Body of pancreas (tissue), 4 donors: ENCODE results near the gene HS3ST5. TPM values are rescaled to one million over a fixed set of nuclear protein-coding genes. Genes with fewer than 3 reads are reported as not detected.

ENCODE experiments used
- ATAC-seq: fragments of 150-250 bp; one replicate; pipeline ENCODE4 v1.9.1; 2016
- DNase-seq, 4 donors: peaks; one replicate each; pipeline ENCODE4 v3.0.0-alpha.2; 2019
- H3K27ac ChIP-seq, 4 donors: fragments of 200-600 bp; sonication (generic); 1 replicate in 3 of 4; 2 replicates in 1 of 4; pipeline versions ENCODE4 v1.5.1 to v1.6.1; 2016 to 2019; ENCODE audit warnings: mild to moderate bottlenecking in 1 of 4, mixed read lengths in 1 of 4, moderate library complexity in 1 of 4
- H3K27me3 ChIP-seq, 2 donors: fragments of 200-600 bp; sonication (generic); one replicate each; pipeline ENCODE4 v1.6.0; 2016; ENCODE audit warnings: mild to moderate bottlenecking in 1 of 2
- H3K36me3 ChIP-seq, 2 donors: fragments of 200-600 bp; sonication (generic); replicated peaks in 1 of 2; 2 replicates each; pipeline ENCODE4 v1.5.1; 2016; ENCODE audit warnings: low read depth in 2 of 2; ENCODE audit not compliant: insufficient read depth in 1 of 2
- H3K4me1 ChIP-seq: fragments of 200-600 bp; sonication (generic); one replicate; pipeline ENCODE4 v1.6.0; 2016
- H3K4me3 ChIP-seq, 2 donors: fragments of 200-600 bp; sonication (generic); 1 replicate in 1 of 2; 2 replicates in 1 of 2; pipeline ENCODE4 v1.5.1; 2016 to 2019
- H3K9me3 ChIP-seq, 3 donors: fragments of 200-600 bp; sonication (generic); 1 replicate in 2 of 3; 2 replicates in 1 of 3; pipeline ENCODE4 v1.5.1; 2016
- POLR2A ChIP-seq, 3 donors: fragments of 450-650 bp; IDR thresholded peaks; one replicate each; pipeline ENCODE4 v1.6.1; 2016; ENCODE audit warnings: antibody characterized with exemption in 3 of 3, mild to moderate bottlenecking in 2 of 3
- WGBS, 2 donors: methylation state at CpG; one replicate each; pipeline ENCODE4 v1.1.5; 2017; 5-methylcytosine and 5-hydroxymethylcytosine counted together
- intact Hi-C: fragments of 100-400 bp; cut with DNase I; formaldehyde crosslinking; loops from one replicate; pipeline ENCODE4 v1.15.1; 2023
- total RNA-seq, 2 donors: library from RNA; depleted of rRNA; stranded (reverse); fragments of >200 nt; gene quantifications; one replicate each; pipeline ENCODE4 v1.1.0, GENCODE V29; 2016
- TF ChIP-seq, protein P1 (sequence below), 7 experiments: fragments of 450-650 bp in 4 of 7; fragments of 200-600 bp in 3 of 7; sonication (generic) in 3 of 7; IDR thresholded peaks; one replicate each; pipeline ENCODE4 v1.5.1; 2016 to 2019; ENCODE audit warnings: antibody characterized with exemption in 7 of 7

The HS3ST5 gene
- total RNA-seq, 2 donors from 2014 or later = 0.26 TPM; not detected in 1

DNA sequence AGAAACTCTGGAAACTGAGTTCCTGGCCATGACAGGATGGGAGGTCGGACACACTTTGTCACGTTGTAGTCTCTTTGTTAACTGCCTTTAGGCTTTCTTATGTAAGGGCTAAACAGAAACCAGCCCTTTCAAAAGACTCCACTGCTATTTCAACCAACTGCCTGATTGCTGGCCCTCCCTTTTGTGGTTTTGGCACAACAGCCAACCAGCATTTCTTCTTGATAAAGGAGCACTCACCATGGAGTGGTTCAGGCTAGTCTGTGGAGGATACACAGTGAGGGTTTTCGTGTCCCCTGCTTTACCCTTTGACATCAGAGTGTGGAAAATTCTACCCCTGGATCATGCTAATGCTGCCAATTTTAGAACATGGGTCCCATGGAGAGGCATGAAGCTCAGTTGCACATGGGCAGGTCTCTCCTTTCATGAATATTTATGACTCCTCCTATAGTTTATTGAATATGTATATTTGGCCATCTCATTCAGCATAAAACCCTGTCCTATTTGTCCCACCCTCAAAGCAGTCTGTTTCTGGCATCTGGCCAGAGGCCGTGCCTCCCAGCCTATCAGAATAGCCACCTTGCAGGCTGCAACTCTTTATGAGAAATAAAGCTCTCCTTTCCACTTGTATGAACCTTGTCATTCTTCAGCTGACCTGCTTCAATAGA is 148.3 kb downstream of the HS3ST5 start:
- no peaks in the 10 kb centered on the region for H3K36me3 ChIP-seq
- ATAC-seq (no peak), DNase-seq (peak in 1 of 4 donors; percentile 4)
- H3K4me3 ChIP-seq = no peak overlapping the region
- intact Hi-C loops = no loop called here
- no peaks in the 10 kb centered on the region for H3K9me3 ChIP-seq
- H3K27ac ChIP-seq = no peak overlapping the region
- H3K4me1 ChIP-seq = no peaks in the 10 kb centered on the region
- H3K27me3 ChIP-seq = no peaks in the 10 kb centered on the region
- TF ChIP-seq POLR2A (IDR thresholded peaks at IDR 0.05) = no peak
- TF ChIP-seq, protein P1, sequence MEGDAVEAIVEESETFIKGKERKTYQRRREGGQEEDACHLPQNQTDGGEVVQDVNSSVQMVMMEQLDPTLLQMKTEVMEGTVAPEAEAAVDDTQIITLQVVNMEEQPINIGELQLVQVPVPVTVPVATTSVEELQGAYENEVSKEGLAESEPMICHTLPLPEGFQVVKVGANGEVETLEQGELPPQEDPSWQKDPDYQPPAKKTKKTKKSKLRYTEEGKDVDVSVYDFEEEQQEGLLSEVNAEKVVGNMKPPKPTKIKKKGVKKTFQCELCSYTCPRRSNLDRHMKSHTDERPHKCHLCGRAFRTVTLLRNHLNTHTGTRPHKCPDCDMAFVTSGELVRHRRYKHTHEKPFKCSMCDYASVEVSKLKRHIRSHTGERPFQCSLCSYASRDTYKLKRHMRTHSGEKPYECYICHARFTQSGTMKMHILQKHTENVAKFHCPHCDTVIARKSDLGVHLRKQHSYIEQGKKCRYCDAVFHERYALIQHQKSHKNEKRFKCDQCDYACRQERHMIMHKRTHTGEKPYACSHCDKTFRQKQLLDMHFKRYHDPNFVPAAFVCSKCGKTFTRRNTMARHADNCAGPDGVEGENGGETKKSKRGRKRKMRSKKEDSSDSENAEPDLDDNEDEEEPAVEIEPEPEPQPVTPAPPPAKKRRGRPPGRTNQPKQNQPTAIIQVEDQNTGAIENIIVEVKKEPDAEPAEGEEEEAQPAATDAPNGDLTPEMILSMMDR (IDR thresholded peaks at IDR 0.05) = no peak
- WGBS, 2 donors = 62 to 68% methylated on average over 4 of the region's 4 CpGs

DNA sequence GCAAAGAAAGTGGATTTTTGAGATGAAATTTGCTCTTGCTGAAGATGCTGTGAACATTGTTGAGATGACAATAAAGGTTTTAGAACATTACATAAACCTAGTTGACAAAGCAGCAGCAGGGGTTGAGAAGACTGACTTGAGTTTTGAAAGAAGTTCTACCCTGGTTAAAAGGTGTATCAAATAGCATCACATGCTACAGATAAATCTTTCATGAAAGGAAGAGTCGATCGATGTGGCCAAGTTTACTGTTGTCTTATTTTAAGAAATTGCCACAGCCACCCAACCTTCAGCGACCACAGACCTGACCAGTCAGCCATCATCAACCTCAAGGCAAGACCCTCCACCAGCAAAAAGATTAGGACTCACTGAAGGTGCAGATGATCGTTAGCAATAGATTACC is 155.3 kb downstream of the HS3ST5 start:
- no peaks in the 10 kb centered on the region for H3K9me3 ChIP-seq
- no peaks in the 10 kb centered on the region for H3K36me3 ChIP-seq
- no peak overlapping the region for H3K4me3 ChIP-seq
- intact Hi-C loops = no loop called here
- DNase-seq (no peak), ATAC-seq (no peak)
- no peaks in the 10 kb centered on the region for H3K27me3 ChIP-seq
- no peak for TF ChIP-seq POLR2A (IDR thresholded peaks at IDR 0.05)
- TF ChIP-seq, protein P1 (IDR thresholded peaks at IDR 0.05) = no peak
- H3K4me1 ChIP-seq = no peaks in the 10 kb centered on the region
- WGBS, 2 donors = 87 to 94% methylated on average over 4 of the region's 4 CpGs
- H3K27ac ChIP-seq = no peak overlapping the region

DNA sequence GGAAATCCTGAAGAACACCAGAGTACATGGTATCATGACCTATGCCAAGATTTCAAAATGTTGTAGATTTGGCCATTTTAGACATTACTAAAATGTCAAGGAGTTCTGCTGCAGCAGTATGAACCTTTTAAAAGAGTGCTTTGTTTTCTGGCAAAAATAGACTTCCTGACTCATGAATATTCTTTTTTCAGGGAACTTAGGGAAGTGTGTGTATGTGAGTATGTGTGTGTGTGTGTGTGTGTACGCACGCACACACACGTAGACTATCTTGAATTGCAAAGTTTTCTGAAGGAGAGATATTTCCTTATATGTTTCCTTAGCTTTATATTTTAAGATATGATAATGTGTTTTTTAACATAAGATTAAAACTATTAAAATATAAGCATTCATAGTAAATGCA is 161.2 kb downstream of the HS3ST5 start:
- H3K27ac ChIP-seq = no peak overlapping the region
- 67 to 68% methylated on average over 3 of the region's 3 CpGs for WGBS, 2 donors
- no peaks in the 10 kb centered on the region for H3K27me3 ChIP-seq
- no peaks in the 10 kb centered on the region for H3K36me3 ChIP-seq
- H3K4me3 ChIP-seq = no peak overlapping the region
- no peak for DNase-seq
- H3K9me3 ChIP-seq = no peaks in the 10 kb centered on the region
- intact Hi-C loops = no loop called here
- ATAC-seq = no peak
- TF ChIP-seq POLR2A (IDR thresholded peaks at IDR 0.05) = no peak
- TF ChIP-seq, protein P1 (IDR thresholded peaks at IDR 0.05) = no peak
- no peaks in the 10 kb centered on the region for H3K4me1 ChIP-seq

DNA sequence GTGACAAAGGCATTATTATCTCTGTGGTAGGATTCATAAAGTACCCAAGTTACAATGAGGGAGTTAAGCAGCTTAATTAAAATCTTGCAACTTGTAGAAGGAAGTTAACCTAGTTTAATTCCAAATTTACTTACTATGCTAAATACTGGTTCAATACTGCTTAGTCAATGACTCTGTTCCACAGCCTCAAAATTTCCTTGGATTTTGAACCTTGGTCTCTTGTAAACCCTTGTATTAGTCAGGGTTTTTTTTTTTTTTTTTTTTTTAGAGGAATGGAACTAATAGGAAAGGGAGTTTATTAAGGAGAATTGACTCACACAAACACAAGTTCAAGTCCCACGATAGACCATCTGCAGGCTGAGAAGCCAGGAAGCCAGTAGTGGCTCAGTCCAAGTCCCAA is 163.4 kb downstream of the HS3ST5 start:
- ATAC-seq = no peak
- H3K9me3 ChIP-seq = no peaks in the 10 kb centered on the region
- H3K4me1 ChIP-seq = no peaks in the 10 kb centered on the region
- intact Hi-C loops = no loop called here
- H3K36me3 ChIP-seq = no peaks in the 10 kb centered on the region
- no peaks in the 10 kb centered on the region for H3K27me3 ChIP-seq
- H3K4me3 ChIP-seq = no peak overlapping the region
- no peak for DNase-seq
- 88 to 100% methylated on average over 1 of the region's 1 CpG for WGBS, 2 donors
- TF ChIP-seq, protein P1 (IDR thresholded peaks at IDR 0.05) = no peak
- TF ChIP-seq POLR2A (IDR thresholded peaks at IDR 0.05) = no peak
- no peak overlapping the region for H3K27ac ChIP-seq

DNA sequence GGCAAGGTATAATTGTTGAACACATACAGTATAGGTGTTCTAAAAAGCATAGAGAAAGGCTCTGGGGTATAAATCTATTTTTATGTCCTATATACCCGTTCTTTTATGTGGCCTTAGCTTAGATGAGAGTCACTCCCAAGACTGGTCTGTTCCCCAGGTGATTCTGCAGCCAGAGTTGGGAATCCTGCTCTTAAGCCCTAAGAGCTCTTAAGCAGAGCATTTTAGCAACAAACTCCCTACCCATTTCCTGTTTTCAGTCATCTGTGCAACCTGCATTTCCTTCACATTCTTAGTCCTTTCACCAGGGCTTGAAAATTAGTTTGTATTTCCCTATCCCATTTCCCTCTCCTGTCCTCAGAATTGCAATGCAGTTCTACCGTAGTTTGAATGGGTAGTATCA is 166.1 kb downstream of the HS3ST5 start:
- DNase-seq (no peak), ATAC-seq (no peak)
- intact Hi-C loops = no loop called here
- no peak for TF ChIP-seq POLR2A (IDR thresholded peaks at IDR 0.05)
- TF ChIP-seq, protein P1 (IDR thresholded peaks at IDR 0.05) = no peak
- H3K4me1 ChIP-seq = peaks cover 7% of the 10 kb centered on the region
- no peaks in the 10 kb centered on the region for H3K9me3 ChIP-seq
- H3K27me3 ChIP-seq = no peaks in the 10 kb centered on the region
- WGBS, 2 donors = 81 to 85% methylated on average over 2 of the region's 2 CpGs
- H3K27ac ChIP-seq = no peak overlapping the region
- no peaks in the 10 kb centered on the region for H3K36me3 ChIP-seq
- H3K4me3 ChIP-seq = no peak overlapping the region
